H1 (cell line): ENCODE data around the gene DPYD. TPM values are rescaled to one million over a fixed set of nuclear protein-coding genes. Genes with fewer than 3 reads are reported as not detected.

Experiments used
- CTCF ChIA-PET: fragments of 300-600 bp; sonication (Branson Sonifier 250); formaldehyde crosslinking; loops from one replicate; lab custom pipeline; 2021; ENCODE audit not compliant: partially characterized antibody; lab: Charles Lee
- POLR2A ChIA-PET: fragments of 300-600 bp; sonication (Branson Sonifier 250); formaldehyde crosslinking; loops from one replicate; lab custom pipeline; 2021; ENCODE audit warnings: inconsistent platforms; ENCODE audit not compliant: partially characterized antibody; lab: Charles Lee
- DNase-seq, 2 experiments: peaks; one replicate each; pipeline versions ENCODE4 v3.0.0 to v3.0.0-alpha.2; 2010 to 2022; ENCODE audit warnings: low spot score in 2 of 2, low read depth in 1 of 2, mixed read lengths in 1 of 2
- FAIRE-seq: peaks from 2 replicates; lab custom pipeline; 2011; peaks lifted over from hg19 to GRCh38; lab: Jason Lieb, UNC
- H2AFZ ChIP-seq: 2 replicates; pipeline ENCODE4 v1.8.1; 2012; ENCODE audit warnings: low read length, inconsistent platforms
- H2AK5ac ChIP-seq: 2 replicates; pipeline ENCODE4 v1.6.1; 2013; ENCODE audit warnings: low read depth, low read length
- H2BK120ac ChIP-seq: replicated peaks from 2 replicates; pipeline ENCODE3; 2013; ENCODE audit warnings: low read depth, low read length, inconsistent platforms
- H2BK12ac ChIP-seq: 2 replicates; pipeline ENCODE4 v1.6.1; 2013; ENCODE audit warnings: low read depth, low read length
- H2BK15ac ChIP-seq: 2 replicates; pipeline ENCODE4 v1.6.1; 2013; ENCODE audit warnings: low read length
- H2BK20ac ChIP-seq: 2 replicates; pipeline ENCODE4 v1.6.1; 2013; ENCODE audit warnings: low read length
- H2BK5ac ChIP-seq: 2 replicates; pipeline ENCODE4 v1.6.1; 2013; ENCODE audit warnings: low read depth, low read length
- H3K14ac ChIP-seq: 2 replicates; pipeline ENCODE4 v1.6.1; 2013; ENCODE audit warnings: inconsistent platforms; ENCODE audit not compliant: insufficient read length
- H3K18ac ChIP-seq: 2 replicates; pipeline ENCODE4 v1.6.1; 2013; ENCODE audit warnings: low read length; ENCODE audit errors: extremely low read depth
- H3K23ac ChIP-seq: 2 replicates; pipeline ENCODE4 v1.6.1; 2013; ENCODE audit warnings: inconsistent platforms; ENCODE audit not compliant: insufficient read length
- H3K23me2 ChIP-seq: 2 replicates; pipeline ENCODE4 v1.6.1; 2013; ENCODE audit warnings: low read depth, low read length
- H3K27ac ChIP-seq: 2 replicates; pipeline ENCODE4 v1.6.1; 2011; ENCODE audit warnings: low read depth, low read length, inconsistent platforms
- H3K27me3 ChIP-seq, 4 experiments: replicated peaks in 1 of 4; 1 replicate in 1 of 4; 2 replicates in 3 of 4; pipeline versions ENCODE4 v1.6.1 to v1.8.1; 2011 to 2013; ENCODE audit warnings: low read length in 3 of 4, mild to moderate bottlenecking in 3 of 4, inconsistent platforms in 2 of 4, mixed read lengths in 2 of 4, moderate library complexity in 1 of 4; ENCODE audit not compliant: control insufficient read depth in 3 of 4, insufficient read depth in 3 of 4; ENCODE audit errors: extremely low read depth in 1 of 4
- H3K36me3 ChIP-seq, 4 experiments: 2 replicates each; pipeline versions ENCODE4 v1.6.1 to v1.8.1; 2011 to 2013; ENCODE audit warnings: mild to moderate bottlenecking in 4 of 4, low read length in 3 of 4, moderate library complexity in 2 of 4, control low read depth in 1 of 4, inconsistent platforms in 1 of 4; ENCODE audit not compliant: insufficient read depth in 4 of 4, control insufficient read depth in 2 of 4
- H3K4ac ChIP-seq: replicated peaks from 2 replicates; pipeline ENCODE3; 2013; ENCODE audit warnings: low read length, low read depth, mixed read lengths, inconsistent platforms; ENCODE audit not compliant: insufficient read length
- H3K4me1 ChIP-seq, 4 experiments: replicated peaks in 1 of 4; 1 replicate in 1 of 4; 2 replicates in 3 of 4; pipeline versions ENCODE4 v1.6.1 to v1.8.1; 2011 to 2013; ENCODE audit warnings: low read length in 3 of 4, inconsistent platforms in 2 of 4, mixed read lengths in 1 of 4; ENCODE audit not compliant: insufficient read depth in 4 of 4, control insufficient read depth in 3 of 4
- H3K4me2 ChIP-seq, 2 experiments: 2 replicates each; pipeline versions ENCODE4 v1.6.1 to v1.8.1; 2011 to 2013; ENCODE audit warnings: low read depth in 2 of 2, low read length in 2 of 2, control low read depth in 1 of 2, inconsistent platforms in 1 of 2, mild to moderate bottlenecking in 1 of 2; ENCODE audit not compliant: insufficient read depth in 1 of 2
- H3K4me3 ChIP-seq, 4 experiments: fragments of 200-600, 300-600 bp in 1 of 4; sonication (generic), shearing (Covaris generic), sonication (Bioruptor Twin) in 1 of 4; 2 replicates each; pipeline versions ENCODE4 v1.5.1 to v1.8.1; 2011 to 2016; ENCODE audit warnings: low read length in 4 of 4, low read depth in 3 of 4, control low read depth in 2 of 4, inconsistent platforms in 2 of 4, mild to moderate bottlenecking in 2 of 4, mixed read lengths in 1 of 4, moderate library complexity in 1 of 4; ENCODE audit not compliant: insufficient read depth in 2 of 4; ENCODE audit errors: extremely low read depth in 1 of 4
- H3K56ac ChIP-seq: replicated peaks from 2 replicates; pipeline ENCODE3; 2013; ENCODE audit warnings: low read depth, mild to moderate bottlenecking, mixed read lengths, low read length, inconsistent platforms; ENCODE audit not compliant: insufficient read length
- H3K79me1 ChIP-seq: 2 replicates; pipeline ENCODE4 v1.6.1; 2013; ENCODE audit warnings: low read depth, low read length, control low read depth
- H3K79me2 ChIP-seq, 2 experiments: 2 replicates each; pipeline versions ENCODE4 v1.6.1 to v1.8.1; 2012 to 2013; ENCODE audit warnings: low read length in 2 of 2, mild to moderate bottlenecking in 2 of 2, inconsistent platforms in 1 of 2; ENCODE audit not compliant: insufficient read depth in 2 of 2, control insufficient read depth in 1 of 2
- H3K9ac ChIP-seq, 4 experiments: replicated peaks in 1 of 4; 1 replicate in 1 of 4; 2 replicates in 3 of 4; pipeline versions ENCODE4 v1.6.1 to v1.8.1; 2011 to 2013; ENCODE audit warnings: low read depth in 3 of 4, low read length in 3 of 4, control low read depth in 2 of 4, mild to moderate bottlenecking in 2 of 4, moderate library complexity in 2 of 4, inconsistent platforms in 1 of 4; ENCODE audit errors: extremely low read depth in 1 of 4
- H3K9me3 ChIP-seq, 2 experiments: 2 replicates each; pipeline versions ENCODE4 v1.6.1 to v1.8.1; 2012 to 2013; ENCODE audit warnings: mild to moderate bottlenecking in 2 of 2, moderate library complexity in 2 of 2, control low read depth in 1 of 2, inconsistent platforms in 1 of 2, low read depth in 1 of 2, low read length in 1 of 2, mixed read lengths in 1 of 2; ENCODE audit not compliant: insufficient read depth in 2 of 2
- H4K20me1 ChIP-seq, 2 experiments: replicated peaks in 1 of 2; 2 replicates each; pipeline versions ENCODE3 to v1.8.1; 2011 to 2013; ENCODE audit warnings: inconsistent platforms in 2 of 2, low read length in 2 of 2, mild to moderate bottlenecking in 1 of 2; ENCODE audit not compliant: insufficient read depth in 2 of 2, control insufficient read depth in 1 of 2
- H4K5ac ChIP-seq: 2 replicates; pipeline ENCODE4 v1.6.1; 2013; ENCODE audit warnings: low read length, low read depth, mixed read lengths, inconsistent platforms; ENCODE audit not compliant: insufficient read length
- H4K8ac ChIP-seq: 2 replicates; pipeline ENCODE4 v1.8.0; 2013; ENCODE audit warnings: mild to moderate bottlenecking, moderate library complexity, low read length, inconsistent platforms; ENCODE audit not compliant: insufficient read depth; ENCODE audit errors: extremely low read depth
- H4K91ac ChIP-seq: replicated peaks from 2 replicates; pipeline ENCODE3; 2013; ENCODE audit warnings: low read length, mixed read lengths, inconsistent platforms; ENCODE audit not compliant: insufficient read length
- ASH2L ChIP-seq: fragments of 200-600, 300-600 bp; sonication (generic); IDR thresholded peaks from one replicate; pipeline ENCODE4 v1.7.1; 2017; ENCODE audit warnings: low read length
- CEBPB ChIP-seq: IDR thresholded peaks from 2 replicates; pipeline ENCODE4 v1.6.1; 2012; ENCODE audit warnings: low read depth, low read length
- CHD1 ChIP-seq: IDR thresholded peaks from 2 replicates; pipeline ENCODE4 v1.6.1; 2012; ENCODE audit warnings: low read depth, low read length, improper control_type of control experiment
- EP300 ChIP-seq, 2 experiments: IDR thresholded peaks; 1 replicate in 1 of 2; 2 replicates in 1 of 2; pipeline ENCODE4 v1.6.1; 2011 to 2012; ENCODE audit warnings: low read depth in 2 of 2, low read length in 2 of 2, mild to moderate bottlenecking in 2 of 2, borderline replicate concordance in 1 of 2, inconsistent platforms in 1 of 2, moderate library complexity in 1 of 2
- FOSL1 ChIP-seq: IDR thresholded peaks from 2 replicates; pipeline ENCODE4 v1.6.1; 2011; ENCODE audit warnings: mild to moderate bottlenecking, low read depth, low read length, moderate library complexity; ENCODE audit not compliant: insufficient read depth
- HDAC2 ChIP-seq, 2 experiments: fragments of 300-600 bp in 1 of 2; sonication (generic) in 1 of 2; IDR thresholded peaks; 2 replicates each; pipeline ENCODE4 v1.6.1; 2011 to 2012; ENCODE audit warnings: low read depth in 2 of 2, low read length in 2 of 2, mild to moderate bottlenecking in 2 of 2, moderate library complexity in 2 of 2, borderline replicate concordance in 1 of 2, inconsistent platforms in 1 of 2
- KDM5A ChIP-seq: fragments of 200-600 bp; IDR thresholded peaks from 2 replicates; pipeline ENCODE4 v1.7.1; 2012; ENCODE audit warnings: mild to moderate bottlenecking, low read length, inconsistent platforms, mixed read lengths
- RBBP5 ChIP-seq: IDR thresholded peaks from 2 replicates; pipeline ENCODE4 v1.7.1; 2012; ENCODE audit warnings: low read depth, mild to moderate bottlenecking, inconsistent platforms, low read length, moderate library complexity, borderline replicate concordance
- RNF2 ChIP-seq: fragments of 200-900, 300-1000 bp; sonication (generic); IDR thresholded peaks from 2 replicates; pipeline ENCODE4 v1.7.1; 2016; ENCODE audit warnings: borderline replicate concordance, low read depth, mild to moderate bottlenecking, antibody characterized with exemption, low read length; ENCODE audit not compliant: poor library complexity, severe bottlenecking; ENCODE audit errors: missing control alignments
- SP1 ChIP-seq: IDR thresholded peaks from 2 replicates; pipeline ENCODE4 v1.6.1; 2011; ENCODE audit warnings: low read depth, low read length
- SUZ12 ChIP-seq: fragments of 200-600 bp; sonication (generic); IDR thresholded peaks from 2 replicates; pipeline ENCODE4 v1.6.1; 2012; ENCODE audit warnings: mild to moderate bottlenecking, inconsistent platforms, low read length, moderate library complexity, mixed read lengths
- ZNF274 ChIP-seq: IDR thresholded peaks from 2 replicates; pipeline ENCODE4 v1.7.0; 2012; ENCODE audit warnings: low read length, borderline replicate concordance; ENCODE audit errors: extremely low read depth
- WGBS, 2 experiments: shearing (Covaris generic) in 1 of 2; methylation state at CpG; one replicate each; pipeline versions ENCODE4 v1.1.6 to v1.1.7; 2013 to 2015; ENCODE audit warnings: low lambda C conversion rate in 2 of 2, mixed read lengths in 2 of 2, inconsistent platforms in 1 of 2, low coverage in 1 of 2, missing lambda C conversion rate in 1 of 2; ENCODE audit not compliant: insufficient replicate concordance in 2 of 2, insufficient coverage in 1 of 2, insufficient read length in 1 of 2; ENCODE audit errors: extremely low coverage in 1 of 2, missing lambda C conversion rate in 1 of 2; 5-methylcytosine and 5-hydroxymethylcytosine counted together
- polyA plus RNA-seq, 7 experiments: library from polyadenylated mRNA; depleted of rRNA in 3 of 7; stranded (reverse) in 5 of 7; unstranded in 2 of 7; fragments of >200 nt in 5 of 7; fragments of 200-250 nt in 2 of 7; gene quantifications; 1 replicate in 5 of 7; 2 replicates in 1 of 7; 4 replicates in 1 of 7; pipeline versions ENCODE4 v1.2.1 to v1.2.3, GENCODE V29; 2011 to 2013; ENCODE audit warnings: missing spikeins in 2 of 7, mixed read lengths in 2 of 7
- total RNA-seq: library from RNA; stranded (reverse); fragmentation: NEBNext Ultra II Directional; extraction: Animal tissue kit (Norgen Biotek cat#: 25700); gene quantifications from 2 replicates; pipeline ENCODE4 v1.2.1, GENCODE V29; 2021
- TF ChIP-seq, protein P1 (sequence below): IDR thresholded peaks from 2 replicates; pipeline ENCODE4 v1.6.1; 2011; ENCODE audit warnings: low read length, improper control_type of control experiment

The DPYD gene
- total and polyA plus RNA-seq, 2 of the 8 experiments (the other 6 are each of a cell fraction or from before 2014, with no cell fraction given) = 0.29 to 0.73 TPM

DNA sequence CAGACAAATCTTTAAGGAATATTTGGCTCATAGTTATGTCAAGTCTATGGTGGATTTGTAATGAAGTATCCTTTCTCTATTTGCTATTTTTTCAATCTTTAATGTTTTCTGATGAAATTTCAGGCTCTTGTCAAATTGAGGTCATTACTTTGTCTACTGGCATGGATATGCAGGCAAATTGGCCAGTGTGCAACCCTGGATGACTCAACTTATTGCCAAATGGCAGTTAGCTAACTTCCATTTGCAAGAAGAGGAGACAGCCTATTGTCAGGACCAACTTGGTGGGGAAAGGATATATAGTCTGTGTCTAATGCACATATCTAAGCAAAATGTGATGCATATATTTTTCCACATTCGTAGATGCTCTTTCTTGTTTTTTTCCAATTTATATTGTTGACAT lies 668.8 kb downstream of the DPYD start:
- H3K23me2 ChIP-seq = no peaks in the 10 kb centered on the region
- H3K4me3 ChIP-seq = no peak overlapping the region
- H4K91ac ChIP-seq = no peak overlapping the region
- FAIRE-seq (no peak), DNase-seq (no peak)
- no peaks in the 10 kb centered on the region for H3K36me3 ChIP-seq
- H2BK15ac ChIP-seq = no peak overlapping the region
- H3K23ac ChIP-seq = no peak overlapping the region
- no peak overlapping the region for H3K4ac ChIP-seq
- H3K27me3 ChIP-seq = no peaks in the 10 kb centered on the region
- H3K9ac ChIP-seq = no peak overlapping the region
- no peaks in the 10 kb centered on the region for H3K79me1 ChIP-seq
- H3K79me2 ChIP-seq = no peaks in the 10 kb centered on the region
- H3K56ac ChIP-seq = no peak overlapping the region
- WGBS, 2 experiments = 43% methylated on average over 1 of the region's 1 CpG; no CpG with 5 or more reads in 1 of the 2 experiments
- H3K14ac ChIP-seq = no peak overlapping the region
- no peak overlapping the region for H2BK20ac ChIP-seq
- no peak overlapping the region for H2AK5ac ChIP-seq
- no peak overlapping the region for H3K18ac ChIP-seq
- H2AFZ ChIP-seq = no peak overlapping the region
- no peak overlapping the region for H3K4me2 ChIP-seq
- ChIA-PET CTCF (interaction anchor here (0.7 to 1.3 kb wide), 3 partner anchors 272 to 279 kb away, joined by 3 to 5 read pairs (median 3); no protein-coding TSS in a partner anchor), POLR2A (no interaction called here)
- no peak overlapping the region for H2BK5ac ChIP-seq
- H2BK12ac ChIP-seq = no peak overlapping the region
- H3K27ac ChIP-seq = no peak overlapping the region
- no peak overlapping the region for H2BK120ac ChIP-seq
- H3K9me3 ChIP-seq = no peaks in the 10 kb centered on the region
- no peak overlapping the region for H4K5ac ChIP-seq
- H3K4me1 ChIP-seq = no peaks in the 10 kb centered on the region
- H4K8ac ChIP-seq = no peak overlapping the region
- no peaks in the 10 kb centered on the region for H4K20me1 ChIP-seq
- no peak for TF ChIP-seq HDAC2 (IDR thresholded peaks at IDR 0.05; ENCODE audit: borderline replicate concordance in 1 of 2, low read depth in 2 of 2, low read length in 2 of 2)
- TF ChIP-seq SUZ12 = no peak
- TF ChIP-seq, protein P1, sequence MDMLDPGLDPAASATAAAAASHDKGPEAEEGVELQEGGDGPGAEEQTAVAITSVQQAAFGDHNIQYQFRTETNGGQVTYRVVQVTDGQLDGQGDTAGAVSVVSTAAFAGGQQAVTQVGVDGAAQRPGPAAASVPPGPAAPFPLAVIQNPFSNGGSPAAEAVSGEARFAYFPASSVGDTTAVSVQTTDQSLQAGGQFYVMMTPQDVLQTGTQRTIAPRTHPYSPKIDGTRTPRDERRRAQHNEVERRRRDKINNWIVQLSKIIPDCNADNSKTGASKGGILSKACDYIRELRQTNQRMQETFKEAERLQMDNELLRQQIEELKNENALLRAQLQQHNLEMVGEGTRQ = no peak
- TF ChIP-seq CEBPB = no peak
- TF ChIP-seq CHD1 = no peak
- TF ChIP-seq RBBP5 = no peak
- no peak for TF ChIP-seq RNF2
- no peak for TF ChIP-seq FOSL1
- no peak for TF ChIP-seq ZNF274
- no peak for TF ChIP-seq KDM5A
- TF ChIP-seq ASH2L = no peak
- TF ChIP-seq SP1 = no peak
- TF ChIP-seq EP300 (IDR thresholded peaks at IDR 0.05; ENCODE audit: borderline replicate concordance in 1 of 2, low read depth in 2 of 2, low read length in 2 of 2) = no peak
